Mesendoderm (in vitro differentiated cells): ENCODE data around the gene CLDN2.

Source experiments
- DNase-seq: peaks from one replicate; pipeline ENCODE4 v3.0.0; 2013
- H2AK5ac ChIP-seq: 2 replicates; pipeline ENCODE4 v1.6.1; 2013; ENCODE audit warnings: low read length, inconsistent platforms
- H2BK120ac ChIP-seq: 2 replicates; pipeline ENCODE4 v1.6.1; 2013; ENCODE audit warnings: low read depth, mild to moderate bottlenecking, low read length, moderate library complexity, mixed read lengths
- H2BK15ac ChIP-seq: replicated peaks from 2 replicates; pipeline ENCODE4 v1.6.1; 2013; ENCODE audit warnings: low read depth, mild to moderate bottlenecking, moderate library complexity
- H2BK5ac ChIP-seq: 2 replicates; pipeline ENCODE4 v1.6.1; 2013; ENCODE audit warnings: low read length, inconsistent platforms
- H3K18ac ChIP-seq: 2 replicates; pipeline ENCODE4 v1.6.1; 2013; ENCODE audit warnings: mild to moderate bottlenecking, low read length, mixed read lengths
- H3K23ac ChIP-seq: one replicate; pipeline ENCODE4 v1.6.1; 2013; ENCODE audit warnings: low read length
- H3K27ac ChIP-seq: 2 replicates; pipeline ENCODE4 v1.5.1; 2013; ENCODE audit warnings: low read depth, mild to moderate bottlenecking, inconsistent platforms, low read length, moderate library complexity
- H3K27me3 ChIP-seq: 2 replicates; pipeline ENCODE4 v1.6.1; 2013; ENCODE audit warnings: low read length, control low read depth, mild to moderate bottlenecking, inconsistent platforms; ENCODE audit not compliant: insufficient read depth, poor library complexity
- H3K36me3 ChIP-seq: 2 replicates; pipeline ENCODE4 v1.6.1; 2013; ENCODE audit warnings: low read length, inconsistent platforms; ENCODE audit not compliant: control insufficient read depth, insufficient read depth
- H3K4ac ChIP-seq: one replicate; pipeline ENCODE4 v1.6.1; 2013; ENCODE audit warnings: low read depth, mild to moderate bottlenecking, low read length, moderate library complexity
- H3K4me1 ChIP-seq: 2 replicates; pipeline ENCODE4 v1.6.1; 2013; ENCODE audit warnings: low read depth, low read length, inconsistent platforms; ENCODE audit not compliant: control insufficient read depth
- H3K4me2 ChIP-seq: 2 replicates; pipeline ENCODE4 v1.6.1; 2013; ENCODE audit warnings: low read length
- H3K4me3 ChIP-seq: 2 replicates; pipeline ENCODE4 v1.5.1; 2013; ENCODE audit warnings: mild to moderate bottlenecking, low read length
- H3K56ac ChIP-seq: one replicate; pipeline ENCODE4 v1.6.1; 2013; ENCODE audit warnings: low read length
- H3K79me1 ChIP-seq: 2 replicates; pipeline ENCODE4 v1.6.1; 2013; ENCODE audit warnings: low read length, inconsistent platforms
- H3K79me2 ChIP-seq: 2 replicates; pipeline ENCODE4 v1.6.1; 2013; ENCODE audit warnings: mild to moderate bottlenecking, low read length; ENCODE audit not compliant: control insufficient read depth, insufficient read depth
- H3K9ac ChIP-seq: 2 replicates; pipeline ENCODE4 v1.6.1; 2013; ENCODE audit warnings: low read length, inconsistent platforms
- H4K5ac ChIP-seq: one replicate; pipeline ENCODE4 v1.6.1; 2013; ENCODE audit warnings: low read length
- H4K8ac ChIP-seq: one replicate; pipeline ENCODE4 v1.6.1; 2013; ENCODE audit warnings: low read depth, mild to moderate bottlenecking, control low read depth, low read length, moderate library complexity
- WGBS: extraction: QIAGEN DNeasy Blood & Tissue Kit; methylation state at CpG from one replicate; pipeline ENCODE4 v1.1.7; 2013; ENCODE audit warnings: low lambda C conversion rate, missing lambda C conversion rate; ENCODE audit not compliant: insufficient coverage; ENCODE audit errors: extremely low coverage; 5-methylcytosine and 5-hydroxymethylcytosine counted together

CLDN2 gene

DNA sequence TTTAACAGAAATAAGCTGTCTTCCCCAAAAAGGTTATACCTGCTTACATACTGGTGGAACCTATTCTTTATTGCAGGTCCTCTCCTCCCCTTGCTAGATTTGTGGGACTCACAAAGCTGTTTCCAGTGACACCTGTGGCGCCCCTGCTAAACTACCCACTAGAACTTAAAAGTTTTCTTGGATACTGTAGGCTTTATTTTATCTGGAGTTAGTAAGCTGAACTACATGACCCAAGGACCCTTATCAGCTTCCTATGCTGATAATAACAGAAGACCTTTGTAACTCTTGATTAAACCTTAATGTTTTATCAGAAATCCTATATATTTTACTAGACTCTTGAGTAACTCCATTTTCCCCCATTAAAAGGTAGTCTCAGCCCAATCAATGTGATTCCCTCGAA is 32.3 kb downstream of the CLDN2 start:
- Histone ChIP-seq H2BK5ac (no peak overlapping the region), H4K8ac (no peak overlapping the region), H3K23ac (no peak overlapping the region), H2AK5ac (no peak overlapping the region), H3K4me1 (no peaks in the 10 kb centered on the region), H3K79me1 (no peaks in the 10 kb centered on the region), H2BK15ac (no peak overlapping the region), H3K79me2 (no peaks in the 10 kb centered on the region), H3K36me3 (no peaks in the 10 kb centered on the region), H2BK120ac (no peak overlapping the region), H3K4me3 (no peak overlapping the region), H3K9ac (no peak overlapping the region), H4K5ac (no peak overlapping the region), H3K27ac (no peak overlapping the region), H3K18ac (no peak overlapping the region), H3K4me2 (no peak overlapping the region), H3K27me3 (no peaks in the 10 kb centered on the region), H3K4ac (no peak overlapping the region), H3K56ac (no peak overlapping the region)
- DNase-seq, result no peak
- WGBS, result no CpG with 5 or more reads among the region's 2 CpGs

DNA sequence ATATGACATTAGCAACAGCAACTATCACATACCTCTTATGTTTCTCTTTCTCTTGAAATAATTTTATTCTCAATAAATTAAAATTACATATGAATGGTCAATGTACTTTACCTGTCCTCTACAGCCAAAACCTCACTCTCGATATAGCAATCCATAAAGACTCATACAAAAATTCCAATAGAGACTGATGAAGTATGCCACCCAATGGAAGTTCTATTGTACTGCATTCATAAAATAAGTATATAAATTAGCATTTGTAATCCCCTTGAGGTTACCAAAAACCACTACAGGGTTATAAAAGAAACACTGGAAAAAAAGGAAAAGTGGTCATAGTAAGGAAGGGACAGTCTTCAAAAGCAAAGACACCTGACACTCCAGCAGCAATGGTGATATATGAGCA is 32.8 kb downstream of the CLDN2 start:
- Histone ChIP-seq H3K56ac (no peak overlapping the region), H2AK5ac (no peak overlapping the region), H4K5ac (no peak overlapping the region), H3K23ac (no peak overlapping the region), H3K36me3 (no peaks in the 10 kb centered on the region), H3K79me1 (no peaks in the 10 kb centered on the region), H3K79me2 (no peaks in the 10 kb centered on the region), H4K8ac (no peak overlapping the region), H2BK15ac (no peak overlapping the region), H3K9ac (no peak overlapping the region), H3K27ac (no peak overlapping the region), H3K4me3 (no peak overlapping the region), H2BK5ac (no peak overlapping the region), H3K4me2 (no peak overlapping the region), H2BK120ac (no peak overlapping the region), H3K18ac (no peak overlapping the region), H3K27me3 (no peaks in the 10 kb centered on the region), H3K4me1 (no peaks in the 10 kb centered on the region), H3K4ac (no peak overlapping the region)
- no CpG with 5 or more reads among the region's 1 CpG for WGBS
- DNase-seq, result no peak

DNA sequence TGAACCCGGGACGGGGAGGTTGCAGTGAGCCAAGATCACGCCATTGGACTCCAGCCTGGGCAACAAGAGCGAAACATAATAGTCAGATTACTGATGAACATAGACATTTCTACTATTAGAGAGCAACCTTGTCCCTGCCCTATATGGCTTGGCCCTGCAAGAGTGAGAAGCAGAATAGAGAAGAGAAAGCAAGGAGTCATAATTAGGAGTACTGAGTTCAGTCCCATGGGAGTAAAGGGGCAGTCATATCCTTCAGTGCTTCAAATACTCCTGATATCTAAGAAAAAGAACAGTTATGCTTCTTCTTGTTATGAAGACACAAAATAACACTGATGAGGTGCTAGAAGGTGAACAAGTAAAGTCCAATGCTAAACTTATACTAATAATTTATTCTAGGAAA is 33.8 kb downstream of the CLDN2 start:
- no peak overlapping the region for H3K18ac ChIP-seq
- H3K79me1 ChIP-seq, result no peaks in the 10 kb centered on the region
- no peak overlapping the region for H3K4me3 ChIP-seq
- no peak overlapping the region for H3K4me2 ChIP-seq
- no peak overlapping the region for H3K9ac ChIP-seq
- H2BK5ac ChIP-seq, result no peak overlapping the region
- H3K27ac ChIP-seq, result no peak overlapping the region
- no peak overlapping the region for H3K4ac ChIP-seq
- H3K79me2 ChIP-seq, result no peaks in the 10 kb centered on the region
- no peaks in the 10 kb centered on the region for H3K36me3 ChIP-seq
- H3K56ac ChIP-seq, result no peak overlapping the region
- H3K23ac ChIP-seq, result no peak overlapping the region
- H2BK120ac ChIP-seq, result no peak overlapping the region
- no peak for DNase-seq
- no peak overlapping the region for H4K5ac ChIP-seq
- H3K4me1 ChIP-seq, result no peaks in the 10 kb centered on the region
- H2AK5ac ChIP-seq, result no peak overlapping the region
- H2BK15ac ChIP-seq, result no peak overlapping the region
- no peak overlapping the region for H4K8ac ChIP-seq
- H3K27me3 ChIP-seq, result no peaks in the 10 kb centered on the region
- no CpG with 5 or more reads among the region's 4 CpGs for WGBS

DNA sequence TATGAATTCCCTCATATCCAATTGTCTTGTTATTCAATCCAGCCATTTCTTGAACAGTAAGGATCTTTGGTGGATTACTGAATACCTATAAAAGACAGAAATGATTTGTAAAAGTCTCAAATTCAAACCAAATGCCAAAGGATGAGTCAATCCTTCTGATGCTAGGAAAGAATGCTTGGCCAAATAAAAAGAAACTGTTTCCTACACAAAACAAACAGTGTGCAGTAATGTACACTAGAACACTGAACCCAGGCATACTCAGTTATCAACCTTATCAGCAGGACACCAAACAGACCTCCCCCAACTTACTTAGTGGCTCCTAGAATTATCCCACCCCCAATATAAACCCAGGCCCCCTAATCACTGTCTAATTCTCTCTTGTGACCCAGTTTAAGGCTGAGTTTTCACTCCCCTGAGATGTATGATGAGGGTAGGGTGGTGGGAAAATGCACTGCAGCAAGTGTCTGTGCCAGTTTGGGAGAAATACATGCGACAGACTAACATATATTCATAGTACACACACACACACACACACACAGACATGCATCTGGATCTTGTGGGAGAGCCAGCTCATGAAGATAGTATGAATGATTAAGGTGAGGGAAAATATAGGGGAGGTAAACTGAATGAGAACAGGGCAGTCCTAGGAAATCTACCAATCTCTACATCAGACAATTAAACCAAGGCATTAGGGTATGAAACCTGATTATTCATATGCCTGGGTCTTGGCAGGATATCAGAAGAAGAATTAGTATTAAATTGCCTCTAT is 35.0 kb downstream of the CLDN2 start:
- H3K23ac ChIP-seq, result no peak overlapping the region
- H3K9ac ChIP-seq, result no peak overlapping the region
- no peaks in the 10 kb centered on the region for H3K79me2 ChIP-seq
- no peaks in the 10 kb centered on the region for H3K79me1 ChIP-seq
- WGBS, result no CpG with 5 or more reads among the region's 1 CpG
- no peak overlapping the region for H2AK5ac ChIP-seq
- H2BK5ac ChIP-seq, result no peak overlapping the region
- DNase-seq, result no peak
- H3K4me1 ChIP-seq, result no peaks in the 10 kb centered on the region
- no peak overlapping the region for H3K4me2 ChIP-seq
- H3K4ac ChIP-seq, result no peak overlapping the region
- H2BK120ac ChIP-seq, result no peak overlapping the region
- H3K4me3 ChIP-seq, result no peak overlapping the region
- H4K8ac ChIP-seq, result no peak overlapping the region
- no peak overlapping the region for H3K18ac ChIP-seq
- no peak overlapping the region for H3K56ac ChIP-seq
- H2BK15ac ChIP-seq, result no peak overlapping the region
- H3K27me3 ChIP-seq, result no peaks in the 10 kb centered on the region
- H4K5ac ChIP-seq, result no peak overlapping the region
- no peak overlapping the region for H3K27ac ChIP-seq
- no peaks in the 10 kb centered on the region for H3K36me3 ChIP-seq

DNA sequence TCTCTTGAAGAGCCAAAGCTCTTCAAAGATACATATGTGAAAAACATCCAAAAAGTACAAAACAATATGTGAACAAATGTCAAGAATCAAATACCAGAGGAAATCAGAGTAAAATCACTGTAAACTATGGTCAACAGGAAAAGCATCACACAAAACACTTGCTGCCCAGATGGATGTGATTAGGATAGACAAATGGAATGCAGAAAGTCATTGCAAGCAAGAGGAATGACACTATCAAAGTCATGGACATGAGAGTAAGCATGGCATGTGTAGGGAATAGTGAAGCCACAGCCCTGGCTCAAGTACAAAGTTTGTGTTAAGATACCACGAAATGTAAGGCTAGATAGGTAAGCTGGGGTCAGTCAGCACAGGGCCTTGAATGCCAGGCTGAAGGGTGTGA is 37.7 kb downstream of the CLDN2 start:
- no peaks in the 10 kb centered on the region for H3K4me1 ChIP-seq
- no peak overlapping the region for H2BK15ac ChIP-seq
- no peak overlapping the region for H4K5ac ChIP-seq
- H3K18ac ChIP-seq, result no peak overlapping the region
- no peaks in the 10 kb centered on the region for H3K79me1 ChIP-seq
- H2AK5ac ChIP-seq, result no peak overlapping the region
- H3K4me2 ChIP-seq, result no peak overlapping the region
- H4K8ac ChIP-seq, result no peak overlapping the region
- no peak overlapping the region for H3K9ac ChIP-seq
- no peak overlapping the region for H2BK120ac ChIP-seq
- H3K23ac ChIP-seq, result no peak overlapping the region
- no peak for DNase-seq
- H3K4ac ChIP-seq, result no peak overlapping the region
- H3K79me2 ChIP-seq, result no peaks in the 10 kb centered on the region
- no peak overlapping the region for H3K4me3 ChIP-seq
- no peaks in the 10 kb centered on the region for H3K36me3 ChIP-seq
- no peak overlapping the region for H3K27ac ChIP-seq
- no peak overlapping the region for H3K56ac ChIP-seq
- no CpG with 5 or more reads among the region's 1 CpG for WGBS
- H2BK5ac ChIP-seq, result no peak overlapping the region
- no peaks in the 10 kb centered on the region for H3K27me3 ChIP-seq

DNA sequence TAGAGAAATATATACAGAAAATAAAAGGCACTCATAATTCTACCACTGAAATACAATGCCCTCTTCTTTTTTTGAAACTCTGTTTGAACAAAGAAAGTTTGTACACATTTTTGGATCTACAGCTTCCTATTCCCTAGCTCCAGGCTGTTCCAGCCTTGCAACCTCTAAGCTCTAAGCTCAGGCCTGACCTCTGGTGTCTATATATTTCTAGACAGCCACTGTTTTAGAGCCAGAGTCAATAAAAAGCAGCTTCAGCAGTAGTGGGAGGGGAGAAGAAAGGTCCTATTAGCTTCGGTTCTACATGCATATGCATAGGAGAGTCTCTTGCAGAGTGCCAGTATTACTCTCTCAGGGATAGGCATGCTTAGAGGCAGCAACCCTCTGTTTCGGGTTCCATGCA is 39.7 kb downstream of the CLDN2 start:
- no peak overlapping the region for H3K4me2 ChIP-seq
- H3K18ac ChIP-seq, result no peak overlapping the region
- H4K5ac ChIP-seq, result no peak overlapping the region
- H3K4ac ChIP-seq, result no peak overlapping the region
- H3K56ac ChIP-seq, result no peak overlapping the region
- no peaks in the 10 kb centered on the region for H3K36me3 ChIP-seq
- no peak overlapping the region for H3K23ac ChIP-seq
- no peak overlapping the region for H2BK120ac ChIP-seq
- H3K79me1 ChIP-seq, result no peaks in the 10 kb centered on the region
- no peak overlapping the region for H2BK15ac ChIP-seq
- H3K4me1 ChIP-seq, result no peaks in the 10 kb centered on the region
- H3K4me3 ChIP-seq, result no peak overlapping the region
- no peak overlapping the region for H4K8ac ChIP-seq
- H3K9ac ChIP-seq, result no peak overlapping the region
- H3K27ac ChIP-seq, result no peak overlapping the region
- peak; percentile 44 for DNase-seq
- no peaks in the 10 kb centered on the region for H3K79me2 ChIP-seq
- no peaks in the 10 kb centered on the region for H3K27me3 ChIP-seq
- H2AK5ac ChIP-seq, result no peak overlapping the region
- no CpG with 5 or more reads among the region's 2 CpGs for WGBS
- H2BK5ac ChIP-seq, result no peak overlapping the region
